Thyroid gland (tissue), 4 donors: Measurements from ENCODE around the gene FMO4. TPM values are rescaled to one million over a fixed set of nuclear protein-coding genes. Genes with fewer than 3 reads are reported as not detected.
A peak's percentile ranks its signal among the peaks of the same experiment; 100 is the strongest.
"Not testable (repeated sequence)": the region's sequence is repeated elsewhere in the genome, so short reads cannot be mapped to it uniquely, and the experiment has no call there.

Experiments used
- DNase-seq, 2 donors: peaks; one replicate each; pipeline ENCODE4 v3.0.0-alpha.2; 2019
- H3K27ac ChIP-seq, 3 donors: fragments of 200-600 bp; sonication (generic); 1 replicate in 2 of 3; 2 replicates in 1 of 3; pipeline ENCODE4 v1.5.1; 2016 to 2019; ENCODE audit warnings: mild to moderate bottlenecking in 1 of 3, moderate library complexity in 1 of 3
- H3K27me3 ChIP-seq: fragments of 200-600 bp; sonication (generic); one replicate; pipeline ENCODE4 v1.5.1; 2019
- H3K36me3 ChIP-seq, 2 donors: fragments of 200-600 bp; sonication (generic); one replicate each; pipeline ENCODE4 v1.5.1; 2016 to 2019
- H3K4me1 ChIP-seq, 2 donors: fragments of 200-600 bp; sonication (generic); one replicate each; pipeline ENCODE4 v1.5.1; 2017 to 2019
- H3K4me3 ChIP-seq, 3 donors: fragments of 200-600 bp; sonication (generic); replicated peaks in 1 of 3; 1 replicate in 2 of 3; 2 replicates in 1 of 3; pipeline ENCODE4 v1.5.1; 2016; ENCODE audit warnings: mild to moderate bottlenecking in 1 of 3
- H3K9me3 ChIP-seq: fragments of 200-600 bp; sonication (generic); one replicate; pipeline ENCODE4 v1.5.1; 2017
- POLR2A ChIP-seq, 2 donors: fragments of 450-650 bp; IDR thresholded peaks; one replicate each; pipeline ENCODE4 v1.6.1; 2017; ENCODE audit warnings: antibody characterized with exemption in 2 of 2, mild to moderate bottlenecking in 2 of 2, moderate library complexity in 1 of 2
- WGBS, 2 donors: methylation state at CpG; one replicate each; pipeline ENCODE4 v1.1.5; 2017; 5-methylcytosine and 5-hydroxymethylcytosine counted together
- intact Hi-C: fragments of 100-400 bp; cut with DNase I; formaldehyde crosslinking; loops from one replicate; pipeline ENCODE4 v1.15.1; 2023
- total RNA-seq, 4 donors: library from RNA; depleted of rRNA; stranded (reverse); fragments of >200 nt; gene quantifications; one replicate each; pipeline ENCODE4 v1.2.3, GENCODE V29; 2016
- TF ChIP-seq, protein P1 (sequence below), 6 experiments: fragments of 200-600 bp in 3 of 6; fragments of 450-650 bp in 3 of 6; sonication (generic) in 3 of 6; IDR thresholded peaks; one replicate each; pipeline ENCODE4 v1.5.1; 2016 to 2019; ENCODE audit warnings: antibody characterized with exemption in 6 of 6, mild to moderate bottlenecking in 2 of 6, inconsistent platforms in 1 of 6, moderate library complexity in 1 of 6

FMO4 gene
- total RNA-seq, 4 donors from 2014 or later, result 4.6 to 7.3 (median 6.5) TPM

GRCh38 chr1:171311771-171312558 is 2.0 kb upstream of the FMO4 start:
- peaks cover 9 to 10% of the 10 kb centered on the region in 2 donors for H3K4me1 ChIP-seq
- no peak overlapping the region for H3K27ac ChIP-seq
- no peaks in the 10 kb centered on the region for H3K36me3 ChIP-seq
- WGBS, 2 donors, result 81 to 85% methylated on average over 8 of the region's 8 CpGs
- H3K9me3 ChIP-seq, result no peaks in the 10 kb centered on the region
- intact Hi-C loops, result no loop called here
- no peak for DNase-seq
- H3K27me3 ChIP-seq, result no peaks in the 10 kb centered on the region
- TF ChIP-seq POLR2A (IDR thresholded peaks at IDR 0.05), result no peak
- TF ChIP-seq, protein P1, sequence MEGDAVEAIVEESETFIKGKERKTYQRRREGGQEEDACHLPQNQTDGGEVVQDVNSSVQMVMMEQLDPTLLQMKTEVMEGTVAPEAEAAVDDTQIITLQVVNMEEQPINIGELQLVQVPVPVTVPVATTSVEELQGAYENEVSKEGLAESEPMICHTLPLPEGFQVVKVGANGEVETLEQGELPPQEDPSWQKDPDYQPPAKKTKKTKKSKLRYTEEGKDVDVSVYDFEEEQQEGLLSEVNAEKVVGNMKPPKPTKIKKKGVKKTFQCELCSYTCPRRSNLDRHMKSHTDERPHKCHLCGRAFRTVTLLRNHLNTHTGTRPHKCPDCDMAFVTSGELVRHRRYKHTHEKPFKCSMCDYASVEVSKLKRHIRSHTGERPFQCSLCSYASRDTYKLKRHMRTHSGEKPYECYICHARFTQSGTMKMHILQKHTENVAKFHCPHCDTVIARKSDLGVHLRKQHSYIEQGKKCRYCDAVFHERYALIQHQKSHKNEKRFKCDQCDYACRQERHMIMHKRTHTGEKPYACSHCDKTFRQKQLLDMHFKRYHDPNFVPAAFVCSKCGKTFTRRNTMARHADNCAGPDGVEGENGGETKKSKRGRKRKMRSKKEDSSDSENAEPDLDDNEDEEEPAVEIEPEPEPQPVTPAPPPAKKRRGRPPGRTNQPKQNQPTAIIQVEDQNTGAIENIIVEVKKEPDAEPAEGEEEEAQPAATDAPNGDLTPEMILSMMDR (IDR thresholded peaks at IDR 0.05), result no peak
- no peak overlapping the region for H3K4me3 ChIP-seq

DNA sequence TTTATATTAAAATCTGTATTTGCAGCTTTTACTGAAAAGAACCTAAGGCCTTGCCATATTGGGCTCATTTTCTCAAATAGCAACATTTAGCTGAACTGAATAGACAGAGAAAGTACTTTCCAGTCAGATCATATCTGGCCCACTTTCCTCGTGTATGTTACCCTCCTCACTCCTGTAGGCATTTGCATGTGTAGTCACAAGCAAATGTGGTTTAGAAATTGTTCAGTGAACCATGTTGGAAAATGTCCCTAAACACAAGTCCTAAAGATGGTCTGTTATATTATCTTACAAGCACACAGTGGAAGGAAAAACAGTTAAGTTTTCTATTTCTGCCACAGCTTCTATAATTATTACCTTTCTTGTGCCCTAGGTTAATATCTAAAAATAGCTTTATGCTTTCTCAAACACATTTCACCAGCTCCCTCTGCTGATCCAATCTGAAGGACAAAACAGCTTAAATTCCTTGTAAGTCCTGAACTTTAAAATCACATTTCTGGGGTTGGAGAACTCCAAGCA is 606 bp upstream of the FMO4 start:
- Histone ChIP-seq H3K36me3 (no peaks in the 10 kb centered on the region), H3K4me3 (no peak overlapping the region), H3K27me3 (no peaks in the 10 kb centered on the region), H3K4me1 (peaks cover 9 to 10% of the 10 kb centered on the region in 2 donors), H3K27ac (peak overlapping the region; percentile 61 to 78 (median 71)), H3K9me3 (no peaks in the 10 kb centered on the region)
- 9 to 15% methylated on average over 1 of the region's 1 CpG for WGBS, 2 donors
- intact Hi-C loops, result no loop called here
- TF ChIP-seq POLR2A (IDR thresholded peaks at IDR 0.05), result no peak
- TF ChIP-seq, protein P1 (IDR thresholded peaks at IDR 0.05), result no peak
- DNase-seq, result no peak

DNA sequence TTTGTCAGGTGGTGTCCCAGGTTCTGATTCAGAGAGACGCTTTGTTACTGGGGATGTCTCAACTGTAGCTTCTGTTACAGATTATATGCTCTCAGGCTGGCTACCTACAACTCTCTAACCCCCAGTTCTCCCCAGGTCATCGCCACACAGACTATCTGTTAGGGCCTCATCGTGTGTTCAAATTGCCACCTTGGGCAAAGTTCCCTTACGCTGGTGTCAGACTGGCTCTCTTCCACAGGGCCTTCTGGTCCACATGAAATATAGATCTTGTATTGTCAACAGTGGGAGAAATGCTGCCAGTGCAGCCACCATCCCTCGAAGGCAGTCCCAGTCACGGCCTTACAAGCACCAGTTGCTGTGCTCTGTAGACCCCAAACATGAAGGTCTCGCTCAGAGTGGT is 15.3 kb downstream of the FMO4 start:
- no peak for DNase-seq
- Histone ChIP-seq H3K27me3 (no peaks in the 10 kb centered on the region), H3K27ac (no peak overlapping the region), H3K4me1 (no peaks in the 10 kb centered on the region), H3K4me3 (no peak overlapping the region), H3K9me3 (no peaks in the 10 kb centered on the region), H3K36me3 (no peaks in the 10 kb centered on the region)
- intact Hi-C loops, result no loop called here
- 94 to 96% methylated on average over 7 of the region's 7 CpGs for WGBS, 2 donors
- TF ChIP-seq POLR2A (IDR thresholded peaks at IDR 0.05), result no peak
- TF ChIP-seq, protein P1 (IDR thresholded peaks at IDR 0.05), result no peak

DNA sequence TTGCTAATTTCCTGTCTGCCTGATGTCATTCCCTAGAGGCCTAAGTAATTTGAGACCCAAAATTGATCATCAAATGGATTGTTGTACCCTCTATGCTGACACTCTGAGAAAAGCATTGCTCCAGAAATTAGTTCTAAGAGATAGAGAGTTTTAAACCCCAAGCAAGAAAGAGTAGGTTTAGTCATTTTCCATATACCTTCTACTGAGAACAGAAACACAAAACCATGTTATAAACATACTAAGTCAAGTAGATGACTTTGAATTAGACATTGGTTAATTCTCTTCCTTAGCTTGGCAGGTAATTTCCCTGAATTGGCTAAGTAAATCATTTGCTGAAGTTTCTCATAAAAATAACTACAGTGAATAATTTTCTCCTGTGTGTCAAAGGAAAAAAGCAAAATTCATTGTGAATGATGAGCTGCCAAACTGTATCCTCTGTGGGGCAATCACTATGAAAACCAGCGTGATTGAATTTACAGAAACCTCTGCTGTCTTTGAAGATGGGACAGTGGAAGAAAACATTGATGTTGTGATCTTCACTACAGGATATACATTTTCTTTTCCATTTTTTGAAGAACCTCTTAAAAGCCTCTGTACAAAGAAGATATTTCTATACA is 20.1 kb downstream of the FMO4 start:
- no peak overlapping the region for H3K27ac ChIP-seq
- no peak for DNase-seq
- intact Hi-C loops, result no loop called here
- 89 to 96% methylated on average over 1 of the region's 1 CpG for WGBS, 2 donors
- no peaks in the 10 kb centered on the region for H3K36me3 ChIP-seq
- no peak overlapping the region for H3K4me3 ChIP-seq
- no peaks in the 10 kb centered on the region for H3K27me3 ChIP-seq
- H3K9me3 ChIP-seq, result no peaks in the 10 kb centered on the region
- no peak for TF ChIP-seq POLR2A (IDR thresholded peaks at IDR 0.05)
- TF ChIP-seq, protein P1 (IDR thresholded peaks at IDR 0.05), result no peak
- no peaks in the 10 kb centered on the region for H3K4me1 ChIP-seq

DNA sequence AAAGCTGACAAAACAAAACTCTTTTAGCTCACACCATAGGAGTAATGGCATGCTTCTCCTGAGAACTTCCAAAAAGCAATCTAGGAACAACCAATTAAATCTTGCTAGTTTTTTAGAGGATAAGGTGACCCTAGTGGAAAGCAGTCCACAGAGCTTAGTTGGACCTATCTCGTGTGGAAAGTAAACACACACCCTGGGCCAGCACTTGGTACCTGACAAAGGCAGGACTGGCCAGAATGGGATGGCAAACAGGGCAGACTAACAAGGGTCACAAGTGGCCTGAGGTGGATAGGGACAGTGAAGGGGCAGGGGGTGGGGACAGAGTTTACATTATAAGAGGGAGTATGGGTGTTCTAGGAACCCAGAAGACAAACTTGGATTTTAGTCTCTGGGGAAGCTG is 22.0 kb downstream of the FMO4 start:
- no peak for TF ChIP-seq POLR2A (IDR thresholded peaks at IDR 0.05)
- TF ChIP-seq, protein P1 (IDR thresholded peaks at IDR 0.05), result no peak
- H3K4me1 ChIP-seq, result no peaks in the 10 kb centered on the region
- intact Hi-C loops, result no loop called here
- WGBS, 2 donors, result 52 to 63% methylated on average over 1 of the region's 1 CpG
- H3K4me3 ChIP-seq, result no peak overlapping the region
- H3K9me3 ChIP-seq, result no peaks in the 10 kb centered on the region
- no peak for DNase-seq
- no peaks in the 10 kb centered on the region for H3K36me3 ChIP-seq
- no peaks in the 10 kb centered on the region for H3K27me3 ChIP-seq
- no peak overlapping the region for H3K27ac ChIP-seq

- 84 to 89% methylated on average over 6 of the region's 6 CpGs for WGBS, 2 donors
- DNase-seq, H3K27me3 ChIP-seq, intact Hi-C loops, H3K4me1 ChIP-seq, H3K36me3 ChIP-seq, H3K4me3 ChIP-seq, H3K27ac ChIP-seq, H3K9me3 ChIP-seq: not testable (repeated sequence)
Observed at GRCh38 chr1:171339345-171339744, 25.4 kb downstream of the FMO4 start.
